ENCODE data around the gene NOL12.

Gene NOL12

GRCh38 chr22:37684803-37685615 is 1.1 kb upstream of the NOL12 start:
- ATAC-seq: no peak
- TF ChIP-seq SNAI2 (CRISPR knock-in tag; IDR thresholded peaks at IDR 0.05): no peak
- no peak for TF ChIP-seq ZNF70 (CRISPR knock-in tag; IDR thresholded peaks at IDR 0.05)
- TF ChIP-seq PPARA (CRISPR knock-in tag; IDR thresholded peaks at IDR 0.05; ENCODE audit: borderline replicate concordance): no peak
- no peak for TF ChIP-seq CSRNP3 (CRISPR knock-in tag; IDR thresholded peaks at IDR 0.05)
- no peak for TF ChIP-seq ZFP30 (CRISPR knock-in tag; IDR thresholded peaks at IDR 0.05)
- no peak for TF ChIP-seq BACH2 (CRISPR knock-in tag; IDR thresholded peaks at IDR 0.05; ENCODE audit: borderline replicate concordance)
- no peak for TF ChIP-seq ISL1 (CRISPR knock-in tag; IDR thresholded peaks at IDR 0.05)
- no peak for TF ChIP-seq ARNTL (CRISPR knock-in tag; IDR thresholded peaks at IDR 0.05; ENCODE audit: borderline replicate concordance, low read depth)
- TF ChIP-seq TOX (CRISPR knock-in tag; IDR thresholded peaks at IDR 0.05; ENCODE audit: borderline replicate concordance): no peak
- TF ChIP-seq TCF4 (CRISPR knock-in tag; IDR thresholded peaks at IDR 0.05; ENCODE audit: borderline replicate concordance): no peak
- TF ChIP-seq CSDC2 (CRISPR knock-in tag; IDR thresholded peaks at IDR 0.05): no peak
- TF ChIP-seq PATZ1 (CRISPR knock-in tag; IDR thresholded peaks at IDR 0.05; ENCODE audit: borderline replicate concordance): no peak
- TF ChIP-seq POU6F1 (CRISPR knock-in tag; IDR thresholded peaks at IDR 0.05; ENCODE audit: borderline replicate concordance, low read depth): no peak
- TF ChIP-seq ZNF565 (CRISPR knock-in tag; conservative IDR thresholded peaks at IDR 0.05; ENCODE audit: low read depth): no peak

GRCh38 chr22:37690407-37690806 is 4.3 kb downstream of the NOL12 start:
- ATAC-seq: no peak
- no peak for TF ChIP-seq CREB5 (CRISPR knock-in tag; IDR thresholded peaks at IDR 0.05; ENCODE audit: low read depth)
- TF ChIP-seq CSDC2 (CRISPR knock-in tag; IDR thresholded peaks at IDR 0.05): no peak
- TF ChIP-seq ZNF70 (CRISPR knock-in tag; IDR thresholded peaks at IDR 0.05): no peak

- TF ChIP-seq ZFP3 (CRISPR knock-in tag; IDR thresholded peaks at IDR 0.05) (no peak), ARNTL (CRISPR knock-in tag; IDR thresholded peaks at IDR 0.05; ENCODE audit: borderline replicate concordance, low read depth) (no peak), TCF4 (CRISPR knock-in tag; IDR thresholded peaks at IDR 0.05; ENCODE audit: borderline replicate concordance) (no peak), OSR1 (CRISPR knock-in tag; IDR thresholded peaks at IDR 0.05) (no peak), TOX (CRISPR knock-in tag; IDR thresholded peaks at IDR 0.05; ENCODE audit: borderline replicate concordance) (no peak)
- ATAC-seq: no peak
These were observed 4.9 kb downstream of the NOL12 start for GRCh38 chr22:37690901-37691504.

GRCh38 chr22:37692627-37693285 is 6.6 kb downstream of the NOL12 start:
- ATAC-seq: no peak
- TF ChIP-seq ZNF70 (CRISPR knock-in tag; IDR thresholded peaks at IDR 0.05) (no peak), PPARA (CRISPR knock-in tag; IDR thresholded peaks at IDR 0.05; ENCODE audit: borderline replicate concordance) (no peak), PATZ1 (CRISPR knock-in tag; IDR thresholded peaks at IDR 0.05; ENCODE audit: borderline replicate concordance) (no peak), TCF4 (CRISPR knock-in tag; IDR thresholded peaks at IDR 0.05; ENCODE audit: borderline replicate concordance) (no peak), ESRRG (CRISPR knock-in tag; IDR thresholded peaks at IDR 0.05) (no peak), ISL1 (CRISPR knock-in tag; IDR thresholded peaks at IDR 0.05) (no peak), ZNF8 (CRISPR knock-in tag; IDR thresholded peaks at IDR 0.05) (no peak), TSHZ2 (CRISPR knock-in tag; IDR thresholded peaks at IDR 0.05) (no peak), CREB5 (CRISPR knock-in tag; IDR thresholded peaks at IDR 0.05; ENCODE audit: low read depth) (no peak), TOX (CRISPR knock-in tag; IDR thresholded peaks at IDR 0.05; ENCODE audit: borderline replicate concordance) (no peak)

Data from SK-N-SH treated with all-trans-retinoic acid at 6 μM for 48 hours (cell line).